Activated CD4-positive, alpha-beta T cell treated with anti-CD3 and anti-CD28 coated beads, Interleukin-2, amount 50 U/mL, for 48 hours (primary cell): ENCODE data around the gene CTPS1.

Experiments
- DNase-seq, 2 experiments: peaks; one replicate each; pipeline ENCODE4 v3.0.0-alpha.2; 2020

Gene CTPS1, protein sequence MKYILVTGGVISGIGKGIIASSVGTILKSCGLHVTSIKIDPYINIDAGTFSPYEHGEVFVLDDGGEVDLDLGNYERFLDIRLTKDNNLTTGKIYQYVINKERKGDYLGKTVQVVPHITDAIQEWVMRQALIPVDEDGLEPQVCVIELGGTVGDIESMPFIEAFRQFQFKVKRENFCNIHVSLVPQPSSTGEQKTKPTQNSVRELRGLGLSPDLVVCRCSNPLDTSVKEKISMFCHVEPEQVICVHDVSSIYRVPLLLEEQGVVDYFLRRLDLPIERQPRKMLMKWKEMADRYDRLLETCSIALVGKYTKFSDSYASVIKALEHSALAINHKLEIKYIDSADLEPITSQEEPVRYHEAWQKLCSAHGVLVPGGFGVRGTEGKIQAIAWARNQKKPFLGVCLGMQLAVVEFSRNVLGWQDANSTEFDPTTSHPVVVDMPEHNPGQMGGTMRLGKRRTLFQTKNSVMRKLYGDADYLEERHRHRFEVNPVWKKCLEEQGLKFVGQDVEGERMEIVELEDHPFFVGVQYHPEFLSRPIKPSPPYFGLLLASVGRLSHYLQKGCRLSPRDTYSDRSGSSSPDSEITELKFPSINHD

GRCh38 chr1:40979241-40980067 is at the start of gene CTPS1:
Gene CTPS1 (plus strand): TSS chr1:40979696. CDS start chr1:40983291, 3,595 bp downstream.
- DNase-seq = peak; percentile 95 to 96

DNA sequence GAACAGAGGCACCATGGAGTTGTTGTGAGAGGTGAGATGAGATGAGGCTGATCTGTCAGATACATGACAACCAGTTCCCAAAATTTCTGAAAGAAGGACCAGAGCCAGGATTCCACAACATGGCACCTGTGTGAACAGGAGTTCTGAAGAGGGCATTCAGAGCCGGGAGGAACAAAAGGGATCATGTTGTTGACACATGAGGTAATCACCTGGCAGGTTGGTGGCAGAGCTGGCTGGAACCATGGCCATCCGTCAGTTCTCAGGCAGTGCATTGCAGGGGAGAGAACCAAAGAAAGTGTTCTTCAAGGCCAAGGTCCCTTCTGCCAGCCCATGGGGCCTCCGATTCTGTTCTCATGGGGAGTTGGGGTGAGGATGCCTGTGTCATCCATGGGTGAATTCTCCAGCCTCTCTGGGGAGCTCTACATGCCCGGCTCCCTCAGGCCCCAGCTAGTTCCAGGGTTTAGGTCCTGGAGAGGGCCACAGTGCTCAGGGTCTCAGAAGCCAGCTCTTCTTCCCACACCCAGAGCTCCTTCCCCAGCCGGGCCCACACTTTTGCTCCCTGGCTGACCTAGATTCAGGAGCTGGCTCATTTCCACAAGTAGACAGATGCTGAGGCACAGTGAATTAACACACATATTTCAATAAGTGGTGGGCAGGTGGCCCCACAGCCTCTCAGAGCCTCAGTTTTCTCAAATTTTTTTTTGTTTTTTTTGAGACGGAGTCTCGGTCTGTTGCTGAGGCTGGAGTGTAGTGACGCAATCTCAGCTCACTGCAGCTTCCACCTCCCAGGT is 49.1 kb upstream of the CTPS1 start:
- no peak for DNase-seq

- no peak for DNase-seq
Measured at GRCh38 chr1:40931601-40932000, 47.9 kb upstream of the CTPS1 start.

DNA sequence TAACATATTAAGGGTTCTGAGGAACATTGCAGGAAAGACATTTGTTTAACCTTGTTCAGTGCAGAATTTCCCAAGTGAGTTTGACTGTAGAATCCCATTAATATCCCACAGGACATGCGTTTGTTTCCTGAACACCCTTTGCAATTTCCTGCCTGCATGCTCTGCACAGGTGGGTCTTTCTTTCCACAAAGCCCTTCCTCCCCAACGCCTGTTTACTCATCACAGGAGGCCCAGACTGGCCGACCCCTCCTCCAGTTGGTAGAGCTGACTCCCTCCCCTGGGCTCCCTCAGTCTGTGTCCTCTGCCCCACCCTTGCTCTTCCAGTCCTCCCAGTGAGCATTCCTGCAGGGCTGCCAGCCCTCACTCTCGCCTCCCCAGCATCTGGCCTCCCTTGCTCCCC is 47.5 kb upstream of the CTPS1 start:
- no peak for DNase-seq

DNA sequence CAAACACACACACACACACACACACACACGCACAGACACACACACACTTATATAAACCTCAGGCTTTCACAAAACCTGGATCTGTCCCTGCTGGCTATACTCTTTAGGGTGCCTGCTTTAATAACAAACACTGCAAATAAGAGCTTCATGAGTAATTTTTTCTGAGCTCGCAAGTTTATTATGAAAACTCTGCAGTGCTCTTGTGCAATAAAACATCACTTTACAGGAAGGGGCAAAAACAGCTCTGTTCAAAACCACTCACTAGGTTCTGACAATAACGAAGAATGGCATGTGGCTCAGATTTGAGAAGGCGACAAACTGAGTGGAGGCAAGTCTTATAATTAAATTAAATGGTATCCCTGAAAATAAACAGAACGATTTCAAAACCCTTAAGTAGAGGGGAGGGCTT is 42.6 kb upstream of the CTPS1 start:
- no peak for DNase-seq

- no peak for DNase-seq
Measured at GRCh38 chr1:40938393-40938792, 41.1 kb upstream of the CTPS1 start.

DNA sequence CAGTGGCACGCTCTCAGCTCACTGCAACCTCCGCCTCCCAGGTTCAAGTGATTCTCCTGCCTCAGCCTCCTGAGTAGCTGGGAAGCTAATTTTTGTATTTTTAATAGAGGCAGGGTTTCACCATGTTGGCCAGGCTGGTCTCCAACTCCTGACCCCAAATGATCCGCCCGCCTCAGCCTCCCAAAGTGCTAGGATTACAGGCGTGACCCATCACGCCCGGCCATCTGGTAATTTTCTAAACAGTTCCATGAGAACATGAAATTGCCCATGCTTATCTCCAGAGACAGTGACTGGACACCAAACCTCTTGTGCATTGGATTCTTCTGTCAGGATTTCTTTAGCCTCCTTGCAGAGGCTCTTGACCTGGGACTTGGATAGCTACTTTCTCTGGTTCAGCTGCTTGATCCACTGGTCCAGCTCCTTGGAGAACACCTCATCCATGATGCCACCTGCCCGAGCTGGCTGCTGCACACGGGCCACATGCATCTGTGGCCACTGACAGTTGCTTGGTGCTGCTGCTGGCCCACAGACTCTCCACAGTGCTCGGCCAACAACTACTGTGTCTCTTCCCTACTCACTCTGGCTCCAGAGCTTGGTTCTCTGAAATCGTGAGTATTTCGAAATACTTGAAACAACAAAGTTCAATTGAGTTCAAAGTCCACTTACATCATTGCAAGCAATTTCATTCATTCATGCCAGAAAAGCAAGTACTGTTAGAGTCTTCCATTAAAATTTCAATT is 40.0 kb upstream of the CTPS1 start:
- no peak for DNase-seq

DNA sequence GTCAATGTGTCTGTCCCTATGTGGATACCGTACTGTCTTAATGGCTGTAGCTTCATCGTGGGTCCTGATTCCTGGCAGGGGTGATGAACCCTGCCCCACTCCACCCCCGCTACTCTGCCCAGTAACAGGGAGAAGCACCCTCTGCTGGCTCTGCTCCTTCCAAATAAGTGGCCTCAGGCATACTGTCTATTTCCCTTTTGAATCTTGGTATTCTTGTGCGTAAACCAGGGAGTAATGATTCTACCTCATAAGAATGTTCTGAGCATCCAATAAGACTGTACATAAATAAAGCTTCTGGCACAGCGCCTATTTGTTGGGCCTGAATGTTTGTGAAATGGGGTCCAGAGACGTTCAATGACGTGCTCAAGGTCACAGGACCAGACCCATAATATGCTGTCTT is 35.2 kb upstream of the CTPS1 start:
- DNase-seq = no peak

DNA sequence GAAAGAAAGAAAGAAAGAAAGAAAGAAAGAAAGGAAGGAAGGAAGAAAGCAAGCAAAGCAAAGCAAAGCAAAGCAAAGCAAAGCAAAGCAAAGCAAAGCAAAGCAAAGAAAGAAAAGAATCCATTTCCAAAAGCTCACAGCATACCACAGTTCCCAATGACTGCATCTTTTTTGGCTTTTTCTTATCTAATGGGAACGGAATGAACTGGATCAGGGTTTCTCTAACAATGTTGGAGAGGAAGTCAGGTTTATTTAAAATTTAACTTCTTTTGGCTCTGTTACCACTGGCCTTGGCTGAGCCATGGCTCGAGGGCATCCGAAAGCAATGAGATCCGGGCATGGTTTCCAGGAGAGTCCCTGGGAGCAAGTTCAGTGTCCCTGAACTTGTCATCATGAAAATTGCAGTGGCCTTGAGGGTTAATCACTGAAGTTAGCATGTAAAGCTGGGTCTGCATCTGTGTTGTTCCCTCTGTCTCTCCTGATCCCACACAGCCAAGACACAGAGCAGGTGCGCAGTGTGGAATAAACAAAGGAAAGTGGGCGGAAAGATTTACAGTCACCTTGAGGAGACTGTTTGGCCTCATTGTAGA is 34.6 kb upstream of the CTPS1 start:
- DNase-seq = no peak

- DNase-seq = no peak
Measured at GRCh38 chr1:40945491-40945973, 34.0 kb upstream of the CTPS1 start.

DNA sequence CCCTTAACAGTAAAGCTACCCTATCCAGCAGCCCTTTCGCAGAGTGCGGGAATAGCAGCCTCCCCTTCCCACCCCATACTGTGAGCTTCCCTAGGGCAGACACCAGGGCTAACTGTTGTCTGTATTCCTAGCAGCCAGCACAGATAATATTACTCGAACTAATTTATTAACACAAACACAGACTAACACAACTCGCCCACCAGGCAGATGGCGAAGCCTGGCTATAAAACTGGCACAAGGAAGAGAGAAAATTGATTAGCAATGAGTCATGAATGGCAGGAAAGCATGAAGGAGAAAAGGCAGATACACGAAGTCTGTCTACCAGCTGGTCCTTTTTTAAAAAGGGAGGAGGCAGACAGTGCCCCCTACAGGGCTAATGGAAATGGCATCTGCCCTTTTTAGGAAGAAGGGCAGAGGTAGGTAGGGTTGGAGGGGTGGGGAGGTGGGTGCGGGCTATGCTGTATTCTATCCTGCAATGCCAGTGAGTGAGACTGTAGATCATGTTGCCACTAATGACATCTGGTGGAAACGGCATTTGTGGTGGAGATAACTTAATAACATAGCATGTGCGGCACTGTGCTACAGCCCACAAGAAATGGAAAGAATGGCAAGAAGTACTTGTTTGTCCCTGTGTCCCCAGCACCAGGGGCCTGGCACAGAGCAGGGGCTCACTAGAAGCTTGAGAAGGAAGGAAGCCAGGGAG is 30.6 kb upstream of the CTPS1 start:
- DNase-seq = peak; percentile 67 to 75

DNA sequence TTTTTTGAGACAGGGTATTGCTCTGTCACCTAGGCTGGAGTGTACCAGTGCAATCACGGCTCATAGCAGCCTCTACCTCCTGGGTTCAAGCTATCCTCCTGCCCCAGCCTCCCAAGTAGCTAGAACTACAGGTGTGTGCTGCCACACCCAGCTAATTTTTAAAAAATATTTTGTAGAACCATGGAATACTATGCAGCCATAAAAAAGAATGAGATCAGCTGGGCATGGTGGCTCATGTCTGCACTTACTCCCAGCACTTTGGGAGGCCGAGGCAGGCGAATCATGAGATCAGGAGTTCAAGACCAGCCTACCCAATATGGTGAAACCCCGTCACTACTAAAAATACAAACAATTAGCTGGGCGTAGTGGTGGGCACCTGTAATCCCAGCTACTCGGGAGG is 29.9 kb upstream of the CTPS1 start:
- no peak for DNase-seq

DNA sequence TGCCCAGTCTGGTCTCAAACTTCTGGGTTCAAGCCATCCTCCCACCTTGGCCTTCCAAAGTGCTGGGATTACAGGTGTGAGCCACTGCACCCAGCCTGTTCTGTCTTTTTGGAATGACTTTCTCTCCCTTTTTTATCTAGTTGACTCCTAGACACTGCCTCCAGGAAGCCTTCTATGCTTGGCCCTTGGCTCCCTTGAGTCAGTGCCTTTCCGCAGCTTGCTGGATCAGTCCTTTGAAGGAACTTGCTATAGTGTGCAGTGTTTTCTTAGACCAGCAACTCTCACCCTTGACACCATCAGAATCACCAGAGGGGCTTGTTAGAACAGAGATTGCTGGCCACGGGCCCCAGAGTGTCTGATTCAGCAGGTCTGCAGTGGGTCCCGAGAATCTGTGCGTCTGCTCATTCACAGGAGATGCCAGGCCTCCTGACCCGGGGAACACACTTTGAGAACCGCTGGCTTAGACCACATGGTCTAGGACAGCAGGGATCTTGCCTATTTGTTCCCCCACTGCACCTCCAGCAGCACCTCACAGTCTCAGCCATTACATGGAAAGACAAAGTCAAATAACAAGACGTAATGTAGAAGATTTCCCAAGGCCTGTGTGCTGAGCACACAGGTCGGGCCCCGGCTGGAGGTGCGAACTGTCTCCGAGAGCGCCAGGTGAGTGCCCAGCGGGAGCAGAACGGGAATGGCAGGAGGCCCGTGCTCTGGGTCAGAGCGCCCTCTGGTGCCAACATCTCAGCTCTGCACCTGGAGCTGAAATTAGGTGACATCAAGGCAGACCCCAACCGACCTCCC is 27.4 kb upstream of the CTPS1 start:
- DNase-seq = peak; percentile 67 to 74

GRCh38 chr1:40952744-40953315 is 26.7 kb upstream of the CTPS1 start:
- DNase-seq = no peak

DNA sequence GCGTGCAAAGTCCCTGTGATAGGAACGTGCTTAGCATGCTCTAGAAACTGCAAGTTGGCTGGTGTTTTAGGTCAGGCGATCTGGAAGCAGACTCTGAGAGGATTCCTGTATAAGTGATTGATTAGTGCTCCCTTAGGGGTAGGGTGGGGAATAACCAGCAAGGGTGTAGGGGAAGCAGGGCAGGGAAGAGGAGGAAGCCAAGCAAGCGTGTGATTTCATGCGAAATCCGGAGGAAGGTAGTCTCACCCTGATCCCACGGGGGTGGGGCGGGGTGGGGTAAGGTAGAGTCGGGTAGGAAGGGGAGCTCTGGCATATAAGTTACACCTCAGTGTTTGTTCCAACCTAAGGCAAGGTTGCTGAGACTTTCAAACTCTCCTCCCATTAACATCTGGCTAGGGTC is 24.9 kb upstream of the CTPS1 start:
- DNase-seq = no peak

- no peak for DNase-seq
Measured at GRCh38 chr1:40955266-40955665, 24.2 kb upstream of the CTPS1 start.

DNA sequence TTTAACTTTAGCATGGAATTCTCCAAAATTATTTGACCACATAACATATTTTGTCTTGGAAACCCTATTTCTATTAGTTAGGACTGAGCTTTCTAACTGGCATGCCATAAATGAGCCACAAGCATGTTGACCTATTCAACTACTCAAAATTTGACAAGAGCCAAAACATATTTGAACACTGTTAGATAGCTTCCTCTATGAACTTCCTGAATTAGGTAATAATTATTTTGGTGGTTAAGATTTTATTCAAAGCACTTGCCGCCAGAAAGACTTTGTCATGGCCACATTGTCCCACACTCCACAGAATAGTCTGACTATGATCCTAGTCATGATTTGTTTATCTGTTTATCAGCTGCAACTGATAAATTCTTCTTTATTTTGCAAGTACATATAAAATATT is 23.1 kb upstream of the CTPS1 start:
- no peak for DNase-seq

DNA sequence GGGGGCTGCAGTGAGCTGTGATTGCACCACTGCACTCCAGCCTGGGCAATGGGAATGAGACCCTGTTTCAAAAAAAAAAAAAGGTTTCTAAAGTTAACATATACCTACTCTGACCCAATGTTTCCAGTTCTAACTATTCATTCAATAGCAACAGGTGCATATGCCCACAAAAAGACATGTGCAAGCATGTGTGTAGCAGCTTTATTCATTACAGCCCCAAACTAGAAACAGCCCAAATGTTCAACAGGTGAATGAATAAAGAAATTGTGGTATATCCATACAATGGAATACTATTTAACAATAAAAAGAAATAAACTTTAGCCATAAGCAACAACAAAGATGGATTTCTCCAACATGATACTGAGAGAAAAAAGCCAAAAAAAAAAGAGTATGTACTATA is 21.3 kb upstream of the CTPS1 start:
- no peak for DNase-seq

- no peak for DNase-seq
Measured at GRCh38 chr1:40965531-40965930, 14.0 kb upstream of the CTPS1 start.

- DNase-seq = no peak
Measured at GRCh38 chr1:40966417-40966816, 13.1 kb upstream of the CTPS1 start.
